ENCODE measurements around the gene NOP9. TPM values are rescaled to one million over a fixed set of nuclear protein-coding genes. Genes with fewer than 3 reads are reported as not detected.
"Not testable (repeated sequence)": the region's sequence is repeated elsewhere in the genome, so short reads cannot be mapped to it uniquely, and the experiment has no call there.

Gene NOP9
- total RNA-seq, 1 donor from 2014 or later, result 42.6 TPM

- intact Hi-C loops (cut with micrococcal nuclease), result no loop called here
Measured at GRCh38 chr14:24325041-24325530, 25.4 kb downstream of the NOP9 start.

GRCh38 chr14:24325963-24326362 is 26.3 kb downstream of the NOP9 start:
- intact Hi-C loops (cut with micrococcal nuclease), result no loop called here

DNA sequence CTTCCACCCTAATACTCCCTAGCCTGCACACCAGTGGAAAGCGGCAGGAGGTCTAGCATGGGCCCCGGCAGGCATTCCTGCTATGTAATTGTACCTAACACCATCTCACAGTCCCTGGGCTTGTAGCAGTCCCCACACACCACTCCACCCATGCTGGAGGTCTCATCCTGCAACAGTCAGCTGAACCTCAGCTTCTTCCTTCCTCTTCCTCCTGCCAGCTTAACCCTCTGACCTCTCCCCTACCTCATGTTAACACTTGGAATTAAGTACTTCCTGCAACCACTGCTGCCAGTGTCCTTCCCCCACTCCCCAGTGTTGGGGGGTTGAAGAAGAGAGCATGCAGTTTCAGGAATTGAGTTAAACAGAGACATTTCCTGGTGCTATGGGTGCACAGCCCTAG is 27.7 kb downstream of the NOP9 start:
- intact Hi-C loops (cut with micrococcal nuclease), result no loop called here

DNA sequence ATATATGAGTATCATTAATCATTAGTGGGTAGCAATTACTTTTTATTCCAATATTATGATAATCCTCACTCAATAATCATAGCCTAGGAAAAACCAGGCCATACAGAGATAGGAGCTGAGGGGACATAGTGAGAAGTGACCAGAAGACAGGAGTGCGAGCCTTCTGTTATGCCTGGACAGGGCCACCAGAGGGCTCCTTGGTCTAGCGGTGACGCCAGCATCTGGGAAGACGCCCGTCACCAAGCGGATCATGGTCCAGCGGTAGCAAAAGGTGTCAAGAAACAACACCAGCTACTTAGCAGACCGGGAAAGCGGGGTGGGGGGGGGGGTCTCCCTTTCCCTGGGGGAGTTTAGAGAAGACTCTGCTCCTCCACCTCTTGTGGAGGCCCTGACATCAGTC is 28.3 kb downstream of the NOP9 start:
- intact Hi-C loops (cut with micrococcal nuclease), result not testable (repeated sequence)

- intact Hi-C loops (cut with micrococcal nuclease), result no loop called here
Measured at GRCh38 chr14:24329073-24329663, 29.5 kb downstream of the NOP9 start.

DNA sequence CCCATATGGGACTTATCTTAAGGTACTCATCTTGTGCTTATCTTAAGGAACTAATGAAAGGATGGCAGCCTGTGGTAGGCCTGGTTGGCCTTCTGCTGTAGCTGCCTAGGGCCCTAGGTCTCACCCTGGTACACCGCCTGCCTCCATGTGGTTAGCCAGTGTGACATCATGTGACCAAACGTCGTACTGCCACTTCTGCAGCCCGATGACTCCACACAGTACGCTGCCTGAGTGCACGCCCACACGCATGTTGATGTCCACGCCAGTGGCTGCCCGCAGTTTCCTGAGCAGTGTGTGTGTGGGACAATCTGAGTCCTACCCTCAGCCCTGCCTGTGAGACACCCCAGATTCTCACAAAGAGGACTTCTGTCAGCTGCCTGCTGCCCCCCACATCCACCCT is 30.1 kb downstream of the NOP9 start:
- intact Hi-C loops (cut with micrococcal nuclease), result loop anchor here (5.0 kb wide), 1 partner anchor 343 kb away; no protein-coding TSS in a partner anchor

DNA sequence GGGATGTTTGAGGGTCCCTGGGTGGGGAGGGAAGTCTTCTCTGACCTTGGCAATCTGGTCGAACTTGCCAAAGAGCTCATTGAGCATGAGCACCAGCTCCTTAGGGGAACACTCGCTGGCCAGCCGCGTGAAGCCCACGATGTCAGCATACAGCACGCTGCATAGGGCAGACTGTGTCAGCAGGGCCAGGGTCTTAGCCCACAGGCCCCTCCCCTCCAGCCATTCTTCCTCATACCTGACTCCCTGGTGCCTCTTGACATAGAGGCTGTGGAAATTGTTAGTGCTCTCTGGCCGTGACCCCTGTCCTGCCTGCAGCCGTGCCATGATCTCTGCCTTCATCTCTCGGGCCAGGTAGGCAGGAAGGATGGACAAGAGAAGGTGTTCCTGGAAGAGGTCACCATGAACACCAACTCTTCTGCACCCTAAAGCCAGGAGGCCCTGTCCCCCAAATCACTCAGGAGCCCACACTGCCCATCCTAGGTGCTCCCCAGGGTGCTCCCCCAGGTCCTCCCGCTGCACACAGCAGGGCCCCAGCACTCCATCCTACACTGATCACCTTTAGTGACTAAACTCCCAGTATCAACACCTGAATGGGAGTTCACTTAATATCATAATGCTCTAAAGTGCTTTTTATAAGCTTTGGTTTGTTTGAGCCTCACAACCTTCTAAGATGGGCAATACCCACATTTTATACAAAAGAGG is 31.5 kb downstream of the NOP9 start:
- intact Hi-C loops (cut with micrococcal nuclease), result loop anchor here (5.0 kb wide), 1 partner anchor 341 kb away; no protein-coding TSS in a partner anchor

DNA sequence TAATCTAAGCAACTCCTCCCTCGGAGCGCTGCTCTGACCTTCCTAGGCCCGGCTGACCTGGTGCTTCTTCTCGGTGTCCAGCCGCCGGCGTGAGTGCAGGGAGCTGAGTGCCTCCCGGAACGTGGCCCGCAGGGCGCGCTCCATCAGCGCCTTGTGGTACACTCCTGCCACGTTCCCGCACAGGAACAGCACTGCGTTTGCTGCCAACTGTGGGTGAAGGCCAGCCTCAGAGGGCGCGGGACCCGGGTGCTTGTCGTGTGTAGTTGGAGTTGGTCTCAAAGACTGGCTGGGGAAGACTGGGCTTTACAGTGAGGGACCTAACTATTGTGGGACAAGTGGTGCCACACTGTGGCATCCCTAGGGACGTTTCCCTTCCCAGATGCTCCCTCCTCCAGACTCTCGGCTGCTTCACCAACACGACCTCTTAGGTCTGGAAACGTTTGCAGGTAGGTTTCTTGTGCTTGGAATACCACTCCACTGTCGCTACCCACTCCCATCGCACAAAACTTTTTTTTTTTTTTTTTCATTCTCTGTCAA is 32.1 kb downstream of the NOP9 start:
- intact Hi-C loops (cut with micrococcal nuclease), result loop anchor here (1.0 to 5.0 kb wide), 7 partner anchors 23 to 341 kb away; partner anchors contain the start of genes DHRS1, IRF9, MDP1 and NOP9

GRCh38 chr14:24332268-24332993 is 32.8 kb downstream of the NOP9 start:
- intact Hi-C loops (cut with micrococcal nuclease), result loop anchor here (1.0 to 5.0 kb wide), 7 partner anchors 24 to 340 kb away; partner anchors contain the start of genes DHRS1, IRF9, MDP1 and NOP9

DNA sequence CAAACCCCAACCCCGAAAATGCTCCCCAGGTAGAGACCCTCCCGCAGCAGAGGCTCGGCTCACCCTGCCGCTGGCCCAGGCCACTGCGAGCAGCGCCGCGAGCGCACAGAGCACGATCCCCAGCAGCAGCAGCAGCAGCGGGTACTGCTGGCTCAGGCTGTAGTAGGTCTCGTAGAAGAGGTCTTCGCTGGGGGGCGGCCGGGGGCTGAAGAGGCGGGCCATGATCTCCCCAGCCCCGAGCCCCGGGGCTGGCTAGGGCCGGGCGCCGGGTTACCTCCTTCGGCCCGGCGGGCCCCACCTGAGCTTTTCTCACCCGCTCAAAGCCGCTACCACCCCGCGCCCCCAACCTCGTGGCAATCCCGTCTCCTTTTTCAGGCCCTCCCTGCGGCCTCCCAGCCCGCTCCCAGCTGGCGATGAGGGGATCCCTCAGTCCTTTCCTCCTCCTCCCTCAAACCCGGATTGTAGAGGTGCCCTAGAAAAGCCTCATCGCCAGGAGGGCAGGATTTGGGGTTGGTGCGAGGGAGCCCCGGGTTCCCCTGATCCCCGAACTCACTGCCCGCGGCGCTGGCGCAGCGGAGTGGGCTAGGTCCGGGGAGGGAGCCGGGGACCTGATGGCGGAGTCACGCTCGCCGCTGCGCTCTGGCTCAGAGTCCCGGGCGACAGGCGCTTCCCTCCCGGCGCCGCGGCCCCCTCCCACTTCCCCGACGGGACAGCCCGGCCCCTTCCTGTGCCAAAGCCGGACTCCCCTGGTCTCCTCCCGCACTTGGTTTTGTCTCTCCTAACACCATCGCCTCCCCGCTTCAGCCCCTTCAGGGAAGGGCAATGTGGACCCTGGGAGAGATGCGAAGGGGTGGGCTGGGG is 35.0 kb downstream of the NOP9 start, which contains the start of gene ADCY4:
Gene ADCY4, minus strand, starts transcription at position 641 of the 861 bp plus-strand sequence. Its CDS starts 419 bp downstream, at position 222.
- intact Hi-C loops (cut with micrococcal nuclease), result loop anchor here (5.0 kb wide), 1 partner anchor 338 kb away; no protein-coding TSS in a partner anchor

- intact Hi-C loops (cut with micrococcal nuclease), result no loop called here
Measured at GRCh38 chr14:24335461-24336171, 36.0 kb downstream of the NOP9 start.

GRCh38 chr14:24337144-24337823 is 37.6 kb downstream of the NOP9 start:
- intact Hi-C loops (cut with micrococcal nuclease), result no loop called here

GRCh38 chr14:24337824-24338175 is 38.1 kb downstream of the NOP9 start:
- intact Hi-C loops (cut with micrococcal nuclease), result no loop called here

DNA sequence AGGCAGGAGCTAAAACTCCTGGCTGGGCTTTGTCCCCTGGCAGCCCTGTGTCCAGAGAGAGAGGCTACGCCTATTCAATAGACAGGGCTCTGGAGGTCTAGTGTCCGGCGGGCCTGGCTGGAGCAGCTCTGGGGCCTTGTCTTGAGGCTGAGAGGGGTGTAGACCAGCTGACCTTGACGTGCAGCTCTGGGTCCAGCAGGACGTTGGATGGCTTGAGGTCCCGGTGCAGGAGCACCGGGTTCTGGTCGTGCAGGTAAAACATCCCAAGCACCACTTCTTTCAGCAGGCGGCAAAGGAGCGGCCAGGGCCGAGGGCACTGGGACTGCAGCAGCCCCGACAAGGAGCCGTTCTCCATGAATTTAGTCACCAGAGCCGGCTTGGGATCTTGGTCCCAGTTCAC is 39.2 kb downstream of the NOP9 start:
- intact Hi-C loops (cut with micrococcal nuclease), result no loop called here

GRCh38 chr14:24339284-24340151 is 39.9 kb downstream of the NOP9 start, which contains the start of gene RIPK3:
Gene RIPK3, minus strand, starts transcription at chr14:24339991. Its CDS starts 165 bp downstream, at chr14:24339826.
- intact Hi-C loops (cut with micrococcal nuclease), result loop anchor here (1.0 kb wide), 2 partner anchors 92 to 103 kb away; partner anchors contain the start of gene SDR39U1

- intact Hi-C loops (cut with micrococcal nuclease), result loop anchor here (1.0 kb wide), 2 partner anchors 91 to 102 kb away; partner anchors contain the start of gene SDR39U1
Measured at GRCh38 chr14:24340606-24341005, 41.0 kb downstream of the NOP9 start.

- intact Hi-C loops (cut with micrococcal nuclease), result no loop called here
Measured at GRCh38 chr14:24342889-24343288, 43.2 kb downstream of the NOP9 start.
